MG63 (cell line): ENCODE measurements around the gene OR2D3. TPM values are rescaled to one million over a fixed set of nuclear protein-coding genes. Genes with fewer than 3 reads are reported as not detected.
"Not testable (repeated sequence)": the region's sequence is repeated elsewhere in the genome, so short reads cannot be mapped to it uniquely, and the experiment has no call there.

Experiments
- DNase-seq: peaks from one replicate; pipeline ENCODE4 v3.0.0-alpha.2; 2020
- H3K27me3 ChIP-seq: fragments of 250-450 bp; sonication (Bioruptor Pico); 2 replicates; pipeline ENCODE4 v1.5.1; 2020; ENCODE audit warnings: mild to moderate bottlenecking, moderate library complexity
- H3K36me3 ChIP-seq: fragments of 250-450 bp; sonication (Bioruptor Pico); 2 replicates; pipeline ENCODE4 v1.5.1; 2020; ENCODE audit warnings: mild to moderate bottlenecking, moderate library complexity
- H3K4me3 ChIP-seq: fragments of 250-450 bp; sonication (Bioruptor Pico); 2 replicates; pipeline ENCODE4 v1.5.1; 2020; ENCODE audit warnings: mild to moderate bottlenecking, moderate library complexity
- H3K9me3 ChIP-seq: fragments of 250-450 bp; sonication (Bioruptor Pico); 2 replicates; pipeline ENCODE4 v1.5.1; 2020; ENCODE audit warnings: mild to moderate bottlenecking, moderate library complexity
- total RNA-seq: library from RNA; depleted of rRNA; stranded (reverse); fragments of >200 nt; shearing (Covaris generic); gene quantifications from 2 replicates; pipeline ENCODE4 v1.2.3, GENCODE V29; 2014; ENCODE audit warnings: low replicate concordance; rRNA removed

The OR2D3 gene
- total RNA-seq, result not detected in 2 replicates

- Histone ChIP-seq H3K9me3 (no peaks in the 10 kb centered on the region), H3K4me3 (no peak within 1 kb of the TSS), H3K36me3 (no peaks in the 10 kb centered on the region), H3K27me3 (no peaks in the 10 kb centered on the region)
- DNase-seq, result no peak
These were observed at the start of gene OR2D3 for GRCh38 chr11:6920702-6921101. Gene OR2D3, plus strand, starts transcription at chr11:6921002. Its CDS starts 0 bp downstream, at chr11:6921002.

- Histone ChIP-seq H3K9me3 (no peaks in the 10 kb centered on the region), H3K4me3 (no peak overlapping the region), H3K36me3 (no peaks in the 10 kb centered on the region), H3K27me3 (no peaks in the 10 kb centered on the region)
- no peak for DNase-seq
These were observed 49.5 kb upstream of the OR2D3 start for GRCh38 chr11:6871278-6871677.

GRCh38 chr11:6875761-6876160 lies 45.0 kb upstream of the OR2D3 start:
- DNase-seq, result no peak
- H3K4me3 ChIP-seq, result no peak overlapping the region
- H3K27me3 ChIP-seq, result no peaks in the 10 kb centered on the region
- H3K9me3 ChIP-seq, result peaks cover 2% of the 10 kb centered on the region; the same call in 1 of the 2 replicates
- H3K36me3 ChIP-seq, result no peaks in the 10 kb centered on the region

- Histone ChIP-seq H3K36me3 (no peaks in the 10 kb centered on the region), H3K27me3 (no peaks in the 10 kb centered on the region), H3K4me3 (no peak within 1 kb of the TSS), H3K9me3 (peaks cover 2% of the 10 kb centered on the region; the same call in 1 of the 2 replicates)
- no peak for DNase-seq
These were observed 44.5 kb upstream of the OR2D3 start, which contains the start of gene OR10A4 for GRCh38 chr11:6876325-6876724. Gene OR10A4, plus strand, starts transcription at chr11:6876625. Its CDS starts 23 bp downstream, at chr11:6876648.

- Histone ChIP-seq H3K9me3 (peaks cover 2% of the 10 kb centered on the region; the same call in 1 of the 2 replicates), H3K36me3 (no peaks in the 10 kb centered on the region), H3K27me3 (no peaks in the 10 kb centered on the region), H3K4me3 (no peak overlapping the region)
- no peak for DNase-seq
These were observed 43.9 kb upstream of the OR2D3 start for GRCh38 chr11:6876914-6877313.

- Histone ChIP-seq H3K9me3 (peaks cover 2% of the 10 kb centered on the region; the same call in 1 of the 2 replicates), H3K4me3 (no peak overlapping the region), H3K27me3 (peaks cover 3% of the 10 kb centered on the region; the same call in 1 of the 2 replicates), H3K36me3 (no peaks in the 10 kb centered on the region)
- DNase-seq, result no peak
These were observed 38.1 kb upstream of the OR2D3 start for GRCh38 chr11:6882751-6883150.

GRCh38 chr11:6887711-6888110 lies 33.1 kb upstream of the OR2D3 start:
- not testable (repeated sequence) for H3K4me3 ChIP-seq, H3K27me3 ChIP-seq, H3K9me3 ChIP-seq, H3K36me3 ChIP-seq, DNase-seq

GRCh38 chr11:6888830-6889229 lies 32.0 kb upstream of the OR2D3 start:
- Histone ChIP-seq H3K27me3 (peaks cover 3% of the 10 kb centered on the region; the same call in 1 of the 2 replicates), H3K4me3 (no peak overlapping the region), H3K36me3 (no peaks in the 10 kb centered on the region), H3K9me3 (no peaks in the 10 kb centered on the region; the same call in 1 of the 2 replicates)
- no peak for DNase-seq

GRCh38 chr11:6889835-6890234 lies 31.0 kb upstream of the OR2D3 start:
- H3K4me3 ChIP-seq, result no peak overlapping the region
- no peak for DNase-seq
- no peaks in the 10 kb centered on the region; the same call in 1 of the 2 replicates for H3K9me3 ChIP-seq
- no peaks in the 10 kb centered on the region for H3K27me3 ChIP-seq
- H3K36me3 ChIP-seq, result no peaks in the 10 kb centered on the region

GRCh38 chr11:6892400-6892799 lies 28.4 kb upstream of the OR2D3 start, which contains the start of gene OR2D2:
Gene OR2D2, minus strand, starts transcription at chr11:6892500. Its CDS starts 0 bp downstream, at chr11:6892500.
- Histone ChIP-seq H3K4me3 (no peak within 1 kb of the TSS), H3K36me3 (no peaks in the 10 kb centered on the region), H3K27me3 (no peaks in the 10 kb centered on the region), H3K9me3 (no peaks in the 10 kb centered on the region; the same call in 1 of the 2 replicates)
- DNase-seq, result no peak

GRCh38 chr11:6894097-6894496 lies 26.7 kb upstream of the OR2D3 start:
- DNase-seq, result no peak
- no peak overlapping the region for H3K4me3 ChIP-seq

GRCh38 chr11:6895010-6895409 lies 25.8 kb upstream of the OR2D3 start:
- H3K36me3 ChIP-seq, result no peaks in the 10 kb centered on the region
- no peak for DNase-seq
- no peak overlapping the region for H3K4me3 ChIP-seq
- H3K9me3 ChIP-seq, result no peaks in the 10 kb centered on the region
- no peaks in the 10 kb centered on the region for H3K27me3 ChIP-seq

More at GRCh38 chr11:6894097-6894496, 26.7 kb upstream of the OR2D3 start:
- H3K9me3 ChIP-seq, result no peaks in the 10 kb centered on the region
- no peaks in the 10 kb centered on the region for H3K36me3 ChIP-seq
- no peaks in the 10 kb centered on the region for H3K27me3 ChIP-seq

GRCh38 chr11:6898911-6899310 lies 21.9 kb upstream of the OR2D3 start:
- no peak for DNase-seq
- H3K27me3 ChIP-seq, result no peaks in the 10 kb centered on the region
- no peak overlapping the region for H3K4me3 ChIP-seq
- H3K9me3 ChIP-seq, result no peaks in the 10 kb centered on the region
- H3K36me3 ChIP-seq, result no peaks in the 10 kb centered on the region

- no peak for DNase-seq
- no peaks in the 10 kb centered on the region for H3K9me3 ChIP-seq
- no peaks in the 10 kb centered on the region for H3K36me3 ChIP-seq
- no peak overlapping the region for H3K4me3 ChIP-seq
- H3K27me3 ChIP-seq, result no peaks in the 10 kb centered on the region
These were observed 20.3 kb upstream of the OR2D3 start for GRCh38 chr11:6900327-6900999.

GRCh38 chr11:6904804-6905203 lies 16.0 kb upstream of the OR2D3 start:
- H3K36me3 ChIP-seq, DNase-seq, H3K9me3 ChIP-seq, H3K4me3 ChIP-seq, H3K27me3 ChIP-seq: not testable (repeated sequence)

- Histone ChIP-seq H3K4me3 (no peak overlapping the region), H3K9me3 (no peaks in the 10 kb centered on the region), H3K36me3 (no peaks in the 10 kb centered on the region), H3K27me3 (no peaks in the 10 kb centered on the region)
- no peak for DNase-seq
These were observed 9.4 kb upstream of the OR2D3 start for GRCh38 chr11:6911378-6911777.

GRCh38 chr11:6911948-6912347 lies 8.9 kb upstream of the OR2D3 start:
- H3K27me3 ChIP-seq, result no peaks in the 10 kb centered on the region

GRCh38 chr11:6919698-6920097 lies 1.1 kb upstream of the OR2D3 start:
- no peak for DNase-seq
- H3K27me3 ChIP-seq, result no peaks in the 10 kb centered on the region
- H3K36me3 ChIP-seq, result no peaks in the 10 kb centered on the region
- no peaks in the 10 kb centered on the region for H3K9me3 ChIP-seq
- H3K4me3 ChIP-seq, result no peak overlapping the region

More at GRCh38 chr11:6911948-6912347, 8.9 kb upstream of the OR2D3 start:
- no peaks in the 10 kb centered on the region for H3K9me3 ChIP-seq
- H3K4me3 ChIP-seq, result no peak overlapping the region
- H3K36me3 ChIP-seq, result no peaks in the 10 kb centered on the region
- DNase-seq, result peak; percentile 39
